Skeletal muscle satellite cell (primary cell): Measurements from ENCODE around the gene SLC39A11.
"Not testable (repeated sequence)": the region's sequence is repeated elsewhere in the genome, so short reads cannot be mapped to it uniquely, and the experiment has no call there.

Experiments
- H3K27me3 ChIP-seq: 2 replicates; pipeline ENCODE4 v1.7.0; 2013; ENCODE audit warnings: low read length; ENCODE audit not compliant: control insufficient read depth, insufficient read depth
- H3K36me3 ChIP-seq: 2 replicates; pipeline ENCODE4 v1.7.0; 2013; ENCODE audit warnings: mild to moderate bottlenecking, control low read depth, low read length; ENCODE audit not compliant: insufficient read depth
- H3K4me1 ChIP-seq: 2 replicates; pipeline ENCODE4 v1.7.0; 2013; ENCODE audit warnings: low read length; ENCODE audit not compliant: control insufficient read depth, insufficient read depth
- H3K4me2 ChIP-seq: 2 replicates; pipeline ENCODE4 v1.7.0; 2013; ENCODE audit warnings: mild to moderate bottlenecking, low read length
- H3K4me3 ChIP-seq: 2 replicates; pipeline ENCODE4 v1.7.0; 2013; ENCODE audit warnings: low read length
- H3K9ac ChIP-seq: 2 replicates; pipeline ENCODE4 v1.7.0; 2013; ENCODE audit warnings: mild to moderate bottlenecking, low read depth, low read length, moderate library complexity
- H3K9me3 ChIP-seq: replicated peaks from 2 replicates; pipeline ENCODE4 v1.7.0; 2013; ENCODE audit warnings: mild to moderate bottlenecking, control low read depth, low read length

Gene SLC39A11

DNA sequence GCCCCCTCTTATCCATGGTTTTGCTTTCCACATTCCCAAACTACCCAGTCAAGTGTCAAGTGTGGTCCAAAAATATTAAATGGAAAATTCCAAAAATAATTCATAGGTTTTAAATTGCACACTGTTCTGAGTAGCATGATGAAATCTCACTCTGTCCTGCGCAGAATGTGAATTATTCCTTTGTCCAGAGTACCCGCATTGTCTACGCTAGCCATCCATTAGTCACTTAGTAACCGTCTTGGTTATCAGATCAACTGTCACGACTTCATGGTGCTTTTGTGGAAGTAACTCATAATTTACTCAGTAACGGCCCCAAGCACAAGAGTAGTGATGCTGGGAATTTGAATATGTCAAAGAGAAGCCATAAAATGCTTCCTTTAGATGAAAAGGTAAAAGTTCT, 94.9 kb downstream of the SLC39A11 start:
- Histone ChIP-seq H3K9me3 (no peaks in the 10 kb centered on the region), H3K4me2 (no peak overlapping the region), H3K4me1 (no peaks in the 10 kb centered on the region), H3K27me3 (no peaks in the 10 kb centered on the region), H3K36me3 (no peaks in the 10 kb centered on the region), H3K4me3 (no peak overlapping the region), H3K9ac (no peak overlapping the region)

DNA sequence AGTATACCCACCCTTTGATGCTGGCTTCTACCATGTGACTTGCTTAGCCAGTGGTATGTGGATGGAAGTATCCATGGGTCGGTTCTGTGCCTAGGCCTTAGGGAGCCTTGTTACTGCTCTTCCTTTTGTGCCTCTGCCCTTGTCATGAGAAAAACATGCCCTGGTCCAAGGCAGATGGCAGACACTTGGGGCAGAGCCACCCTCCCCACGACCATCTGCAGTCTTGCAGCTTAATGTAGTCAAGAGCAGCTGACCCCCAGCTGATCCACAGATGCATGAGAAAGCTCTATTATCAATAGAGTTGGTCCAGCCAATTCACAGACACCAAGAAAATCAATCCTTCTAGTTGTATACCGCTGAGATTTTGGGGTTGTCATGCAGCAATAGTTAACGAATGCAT, 95.7 kb downstream of the SLC39A11 start:
- Histone ChIP-seq H3K4me2 (no peak overlapping the region), H3K9me3 (no peaks in the 10 kb centered on the region), H3K27me3 (no peaks in the 10 kb centered on the region)

DNA sequence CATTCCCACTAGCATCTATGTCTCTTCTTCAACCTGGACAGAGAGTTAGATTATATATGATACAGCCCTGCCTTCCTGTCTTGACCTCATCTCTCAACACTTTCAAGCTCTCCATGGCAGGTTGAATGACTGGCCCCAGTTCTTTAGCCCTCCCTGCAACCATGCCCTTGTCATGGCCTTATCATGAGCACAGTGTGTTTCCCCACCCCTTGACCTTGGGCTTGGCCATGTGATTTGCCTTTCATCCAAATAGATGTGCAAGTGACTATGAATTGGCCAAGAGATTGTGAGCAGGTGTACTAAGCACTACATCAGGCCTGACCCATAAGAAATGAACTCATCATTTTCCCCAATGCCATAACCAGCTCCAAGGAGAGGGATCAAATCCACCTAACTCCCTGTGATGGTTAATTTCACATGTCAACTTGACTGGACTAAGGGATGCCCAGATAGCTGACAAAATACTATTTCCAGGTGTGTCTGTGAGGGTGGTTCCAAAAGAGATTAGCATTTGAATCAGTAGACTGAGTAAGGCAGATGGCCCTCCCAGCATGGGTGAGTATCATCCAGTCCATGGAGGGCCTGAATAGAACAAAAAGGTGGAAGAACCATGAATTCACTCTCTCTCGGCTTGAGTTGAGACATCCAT, 97.4 kb downstream of the SLC39A11 start:
- no peaks in the 10 kb centered on the region for H3K9me3 ChIP-seq
- no peaks in the 10 kb centered on the region for H3K27me3 ChIP-seq
- H3K4me1 ChIP-seq, result no peaks in the 10 kb centered on the region
- no peak overlapping the region for H3K4me2 ChIP-seq
- no peaks in the 10 kb centered on the region for H3K36me3 ChIP-seq
- H3K4me3 ChIP-seq, result no peak overlapping the region
- H3K9ac ChIP-seq, result no peak overlapping the region

More for the DNA sequence above, 95.7 kb downstream of the SLC39A11 start:
- H3K4me1 ChIP-seq, result no peaks in the 10 kb centered on the region
- no peak overlapping the region for H3K9ac ChIP-seq
- H3K36me3 ChIP-seq, result no peaks in the 10 kb centered on the region
- no peak overlapping the region for H3K4me3 ChIP-seq

DNA sequence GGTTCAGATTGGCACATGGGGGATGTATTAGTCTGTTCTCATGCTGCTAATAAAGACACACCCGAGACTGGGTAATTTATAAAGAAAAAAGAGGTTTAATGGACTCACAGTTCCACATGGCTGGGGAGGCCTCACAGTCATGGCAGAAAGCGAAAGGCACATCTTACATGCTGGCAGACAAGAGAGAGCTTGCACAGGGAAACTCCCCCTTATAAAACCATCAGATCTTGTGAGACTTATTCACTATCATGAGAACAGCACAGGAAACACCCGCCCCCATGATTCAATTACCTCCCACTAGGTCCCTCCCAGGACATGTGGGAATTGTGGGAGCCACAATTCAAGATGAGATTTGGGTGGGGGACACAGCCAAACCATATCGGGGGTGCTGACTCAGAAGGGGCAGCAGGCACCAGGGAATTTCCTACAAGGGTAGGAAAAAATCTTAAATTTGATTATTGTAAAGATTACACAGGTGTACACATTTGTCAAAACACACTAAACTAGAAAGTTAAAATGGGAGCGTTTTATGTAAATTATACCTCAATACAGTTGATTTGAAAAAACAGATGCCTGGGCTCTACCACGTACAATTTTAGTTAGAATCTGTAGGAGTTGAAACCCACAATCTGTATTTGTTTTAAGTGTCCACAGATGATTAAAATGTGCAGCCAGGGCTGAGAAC, 99.6 kb downstream of the SLC39A11 start:
- not testable (repeated sequence) for H3K36me3 ChIP-seq, H3K9ac ChIP-seq, H3K9me3 ChIP-seq, H3K27me3 ChIP-seq, H3K4me2 ChIP-seq, H3K4me3 ChIP-seq, H3K4me1 ChIP-seq

DNA sequence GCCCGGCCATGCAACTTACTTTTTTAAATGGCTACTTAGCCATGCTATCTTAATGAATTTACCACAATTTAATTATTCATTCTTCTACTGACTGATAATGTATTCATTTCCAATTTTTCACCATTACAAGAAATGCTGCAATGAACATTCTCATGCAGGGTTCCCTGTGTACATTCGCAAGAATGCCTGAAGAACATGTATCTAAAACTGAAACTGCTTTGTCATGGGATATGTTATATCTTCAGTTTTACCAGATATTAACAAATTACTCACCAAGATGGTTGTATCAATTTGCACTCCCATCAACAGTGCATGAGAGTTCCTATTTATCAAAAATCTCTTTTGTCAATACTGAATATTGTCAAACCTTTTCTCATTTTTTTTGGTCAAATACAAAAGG, 100.8 kb downstream of the SLC39A11 start:
- no peaks in the 10 kb centered on the region for H3K4me1 ChIP-seq
- no peak overlapping the region for H3K4me2 ChIP-seq
- H3K36me3 ChIP-seq, result no peaks in the 10 kb centered on the region
- H3K9ac ChIP-seq, result no peak overlapping the region
- no peaks in the 10 kb centered on the region for H3K9me3 ChIP-seq
- H3K27me3 ChIP-seq, result no peaks in the 10 kb centered on the region
- H3K4me3 ChIP-seq, result no peak overlapping the region

DNA sequence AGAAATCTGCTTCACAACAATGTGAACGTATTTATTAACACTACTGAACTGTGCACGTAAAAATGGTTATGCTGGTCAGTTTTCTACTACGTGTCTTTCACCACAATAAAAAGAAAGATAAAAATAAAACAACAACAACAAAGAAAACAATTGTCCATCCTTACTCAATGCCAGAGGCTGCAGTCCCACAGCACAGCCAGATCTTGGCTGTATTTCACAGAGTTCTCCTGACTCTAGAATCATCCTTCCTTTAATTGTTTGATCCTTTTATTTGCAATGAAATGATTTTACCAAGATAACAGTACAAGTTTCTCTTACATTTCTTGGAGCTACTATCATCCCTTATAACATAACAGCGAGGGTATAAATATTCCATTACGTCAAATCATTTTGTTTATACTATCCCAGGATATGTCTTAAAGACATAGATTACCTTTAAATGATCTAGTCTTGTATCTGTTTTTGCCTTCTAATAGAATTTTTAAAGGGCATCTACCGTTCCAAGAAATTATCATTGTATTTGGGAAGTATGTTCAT, 103.3 kb downstream of the SLC39A11 start:
- no peak overlapping the region for H3K9ac ChIP-seq
- H3K9me3 ChIP-seq, result no peaks in the 10 kb centered on the region
- H3K27me3 ChIP-seq, result no peaks in the 10 kb centered on the region
- no peaks in the 10 kb centered on the region for H3K36me3 ChIP-seq
- no peak overlapping the region for H3K4me2 ChIP-seq
- no peak overlapping the region for H3K4me3 ChIP-seq
- peaks cover 8% of the 10 kb centered on the region for H3K4me1 ChIP-seq

DNA sequence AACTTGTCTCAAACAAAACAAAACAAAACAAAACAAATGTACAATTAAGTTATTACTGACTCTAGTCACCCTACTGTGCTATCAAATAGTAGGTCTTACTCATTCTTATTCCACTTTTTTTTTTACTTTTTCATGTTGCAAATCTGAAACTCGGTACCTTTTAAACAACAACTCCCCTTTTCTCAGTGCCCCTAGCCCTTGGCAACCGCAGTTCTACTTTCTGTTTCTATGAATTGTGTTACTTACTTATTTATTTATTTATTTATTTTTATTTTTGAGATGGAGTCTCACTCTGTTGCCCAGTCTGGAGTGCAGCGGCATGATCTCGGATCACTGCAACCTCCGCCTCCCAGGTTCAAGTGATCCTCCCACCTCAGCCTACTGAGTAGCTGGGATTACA, 104.0 kb downstream of the SLC39A11 start:
- Histone ChIP-seq H3K27me3 (no peaks in the 10 kb centered on the region), H3K4me3 (no peak overlapping the region), H3K4me1 (peaks cover 8% of the 10 kb centered on the region), H3K9me3 (no peaks in the 10 kb centered on the region), H3K4me2 (no peak overlapping the region), H3K36me3 (no peaks in the 10 kb centered on the region), H3K9ac (no peak overlapping the region)

DNA sequence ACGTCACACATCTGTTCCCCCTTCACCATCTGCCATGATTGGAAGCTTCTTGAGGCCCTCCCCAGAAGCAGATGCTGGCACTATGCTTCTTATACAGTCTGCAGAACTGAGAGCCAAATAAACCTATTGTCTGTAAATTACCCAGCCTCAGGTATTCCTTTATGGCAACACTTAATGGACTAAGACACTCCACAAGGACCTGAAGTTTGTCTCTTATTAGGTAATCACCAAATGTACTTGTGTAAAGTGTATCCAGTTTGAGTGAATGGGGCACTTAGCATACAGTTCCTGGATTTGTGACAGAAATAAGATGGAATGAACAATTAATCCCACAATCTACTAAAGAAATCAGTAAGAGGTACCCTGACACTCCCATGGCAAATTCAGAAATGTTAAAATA, 105.3 kb downstream of the SLC39A11 start:
- Histone ChIP-seq H3K27me3 (no peaks in the 10 kb centered on the region), H3K9ac (no peak overlapping the region), H3K36me3 (no peaks in the 10 kb centered on the region), H3K4me2 (no peak overlapping the region), H3K9me3 (no peaks in the 10 kb centered on the region), H3K4me1 (peaks cover 8% of the 10 kb centered on the region), H3K4me3 (no peak overlapping the region)

DNA sequence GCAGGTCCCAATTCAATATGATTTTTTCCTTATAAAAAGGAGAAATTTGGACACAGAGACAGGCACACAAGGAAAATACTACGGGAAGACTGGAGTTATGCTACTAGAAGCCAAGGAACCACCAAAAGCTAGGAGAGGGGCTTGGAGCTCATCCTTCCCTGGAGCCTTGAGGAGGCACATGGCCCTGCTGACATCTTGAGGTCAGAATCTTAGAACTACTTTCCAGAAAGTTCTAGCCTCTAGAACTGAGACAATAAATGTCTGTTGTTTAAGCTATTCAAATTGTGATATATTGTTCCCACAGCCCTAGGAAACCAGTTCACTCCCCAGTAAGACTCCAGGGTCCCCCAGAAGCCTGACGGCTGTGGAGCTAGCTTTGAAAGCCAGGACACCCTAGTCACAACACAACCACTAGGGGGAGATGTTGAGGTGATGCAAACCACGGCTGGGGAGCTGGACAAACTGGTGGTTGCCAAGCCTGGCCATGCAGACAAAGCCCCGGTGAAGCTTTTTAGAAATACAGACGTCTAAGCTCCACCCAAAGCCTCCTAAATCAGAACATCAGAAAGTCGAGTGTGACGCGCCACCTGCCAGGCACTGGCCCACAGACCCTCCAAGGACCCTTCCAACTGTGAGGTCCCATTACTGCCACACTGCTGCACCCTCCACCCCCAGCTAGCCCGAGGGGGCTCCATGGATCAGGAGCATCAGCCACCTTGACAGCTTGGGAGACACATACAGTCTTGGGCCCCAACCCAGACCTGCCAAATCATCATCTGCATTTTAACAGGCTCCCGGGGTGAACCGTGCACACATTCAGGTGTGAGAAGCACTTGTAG, 106.4 kb downstream of the SLC39A11 start:
- H3K4me3 ChIP-seq, result no peak overlapping the region
- no peaks in the 10 kb centered on the region for H3K27me3 ChIP-seq
- H3K9ac ChIP-seq, result no peak overlapping the region
- no peaks in the 10 kb centered on the region for H3K9me3 ChIP-seq
- H3K4me1 ChIP-seq, result peaks cover 8% of the 10 kb centered on the region
- no peaks in the 10 kb centered on the region for H3K36me3 ChIP-seq
- no peak overlapping the region for H3K4me2 ChIP-seq

DNA sequence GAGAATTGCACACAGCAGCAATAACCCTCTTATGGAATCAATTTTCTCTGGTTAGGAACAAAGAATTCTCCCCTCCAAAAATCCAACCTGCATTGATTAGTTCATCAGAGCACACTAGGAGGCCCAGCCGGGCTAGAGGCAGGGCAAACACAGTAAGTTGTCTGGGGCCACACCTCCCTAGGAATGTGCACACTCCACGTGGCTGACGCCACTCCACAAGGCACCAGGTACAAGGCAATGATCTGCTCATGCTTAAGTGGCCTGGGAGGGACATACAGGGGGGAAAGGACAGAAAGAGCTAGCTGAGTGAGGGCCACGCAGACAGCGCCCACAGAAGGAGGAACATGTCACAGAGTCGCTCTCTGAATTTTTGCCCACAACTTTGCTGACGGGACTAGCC, 107.6 kb downstream of the SLC39A11 start:
- Histone ChIP-seq H3K4me2 (no peak overlapping the region), H3K9ac (no peak overlapping the region), H3K4me1 (peaks cover 8% of the 10 kb centered on the region), H3K4me3 (no peak overlapping the region), H3K36me3 (no peaks in the 10 kb centered on the region), H3K27me3 (no peaks in the 10 kb centered on the region), H3K9me3 (no peaks in the 10 kb centered on the region)

DNA sequence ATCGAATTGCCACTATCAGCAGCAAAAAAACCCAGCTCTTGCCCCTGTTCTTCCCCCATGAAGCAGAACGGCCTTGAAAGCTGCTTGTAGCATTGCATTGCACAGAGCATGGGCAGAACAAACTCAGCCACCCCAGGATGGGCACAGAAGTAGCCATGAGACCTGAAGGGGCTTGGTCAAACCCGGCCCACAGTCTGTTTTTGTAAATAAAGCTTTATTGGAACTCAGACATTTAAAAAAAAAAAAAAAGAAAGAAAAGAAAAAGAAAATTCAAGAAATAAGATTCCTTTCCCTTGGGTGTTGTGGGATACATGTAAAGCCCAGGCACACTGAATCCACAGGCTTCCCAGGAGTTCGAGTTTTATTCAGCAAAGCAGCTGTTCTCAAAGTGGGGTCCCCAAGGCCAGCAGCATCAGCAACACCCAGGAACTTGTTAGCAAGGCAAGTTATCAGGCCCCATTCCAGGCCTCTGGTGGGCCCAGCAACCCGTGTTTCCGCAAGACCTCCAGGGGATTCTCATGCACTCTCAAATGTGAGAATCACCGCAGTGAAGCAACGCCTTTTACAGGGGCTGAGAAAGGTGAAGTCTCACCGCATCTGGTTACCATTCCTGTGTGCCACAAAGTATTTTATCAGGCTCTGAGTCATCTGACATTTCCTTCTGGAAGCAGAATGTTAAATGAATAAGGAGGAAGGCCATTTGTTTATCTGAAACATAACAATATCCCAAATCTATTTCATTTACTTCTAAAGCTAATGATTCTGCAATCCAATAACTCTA, 108.2 kb downstream of the SLC39A11 start:
- no peaks in the 10 kb centered on the region for H3K36me3 ChIP-seq
- H3K4me2 ChIP-seq, result no peak overlapping the region
- no peaks in the 10 kb centered on the region for H3K27me3 ChIP-seq
- H3K4me1 ChIP-seq, result peaks cover 8% of the 10 kb centered on the region
- H3K9me3 ChIP-seq, result no peaks in the 10 kb centered on the region
- H3K4me3 ChIP-seq, result no peak overlapping the region
- H3K9ac ChIP-seq, result no peak overlapping the region
